HG03521 (cell line): ENCODE measurements around the gene CCDC54.

Experiments
- ATAC-seq: cut with Tn5 transposase; IDR thresholded peaks from one replicate; pipeline ENCODE4 v1.9.1; 2021; ENCODE audit warnings: mild to moderate bottlenecking, moderate library complexity; ENCODE audit not compliant: unreplicated experiment

The CCDC54 gene

GRCh38 chr3:107392549-107393165, 15.4 kb downstream of the CCDC54 start:
- ATAC-seq: no peak

- no peak for ATAC-seq
These were observed 17.3 kb downstream of the CCDC54 start for GRCh38 chr3:107394502-107394901.

- no peak for ATAC-seq
These were observed 17.8 kb downstream of the CCDC54 start for GRCh38 chr3:107395066-107395465.

GRCh38 chr3:107401301-107401700, 24.1 kb downstream of the CCDC54 start:
- ATAC-seq: no peak

DNA sequence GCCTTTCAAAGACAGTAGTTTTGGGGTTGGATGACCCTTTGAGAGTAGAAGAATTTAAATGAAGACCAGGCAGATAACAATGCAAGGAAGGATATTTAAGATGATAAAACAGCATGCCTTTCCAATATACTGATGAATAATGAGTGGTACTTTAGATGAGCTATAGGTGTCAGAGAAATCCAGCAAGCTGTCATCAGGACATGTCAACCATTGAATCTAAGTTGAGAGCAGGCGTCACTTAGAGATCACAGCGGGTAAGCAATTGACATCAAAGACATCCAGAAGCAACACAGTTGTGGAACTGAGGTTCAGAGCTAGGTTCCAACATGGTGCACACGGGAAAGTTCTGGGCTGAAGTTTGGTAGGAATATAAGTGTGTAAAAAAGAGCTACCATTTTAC, 25.0 kb downstream of the CCDC54 start:
- no peak for ATAC-seq

DNA sequence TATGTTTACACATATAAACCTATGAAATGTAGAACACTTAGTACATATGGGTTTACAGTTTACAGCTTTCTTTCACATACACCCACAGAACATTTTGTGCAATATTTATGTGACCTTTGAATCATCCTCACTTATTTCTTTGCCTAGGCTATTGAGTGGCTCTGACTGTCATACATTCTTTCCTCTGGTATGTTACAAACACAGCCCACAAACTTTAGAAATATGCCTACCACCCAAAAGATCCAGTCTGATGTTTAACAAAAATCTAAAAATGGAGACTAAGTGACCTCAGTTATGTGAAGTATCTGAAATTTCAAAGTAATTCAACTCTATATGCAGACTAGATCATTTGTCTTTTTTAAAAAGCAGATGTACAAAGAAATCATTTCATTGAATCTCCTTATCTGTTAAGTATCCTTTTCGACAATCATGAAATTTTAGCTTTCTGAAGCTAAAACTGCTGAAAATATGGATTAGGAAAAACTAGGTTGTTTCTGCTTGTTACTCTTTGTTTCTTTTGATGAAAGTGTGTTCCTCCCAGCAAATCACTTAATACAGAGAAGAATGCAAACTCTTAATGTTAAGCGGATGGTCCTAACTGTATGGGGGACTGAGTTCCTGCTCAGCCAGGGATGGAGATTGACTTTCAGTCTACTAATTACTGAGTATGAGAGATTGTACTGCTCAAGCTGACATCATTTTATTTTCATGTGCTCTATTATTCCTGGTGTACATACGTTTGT, 27.7 kb downstream of the CCDC54 start:
- no peak for ATAC-seq

GRCh38 chr3:107407355-107407754, 30.1 kb downstream of the CCDC54 start:
- ATAC-seq: no peak

- ATAC-seq: no peak
These were observed 31.3 kb downstream of the CCDC54 start for GRCh38 chr3:107408513-107408912.

GRCh38 chr3:107409365-107409764, 32.1 kb downstream of the CCDC54 start:
- ATAC-seq: no peak

- no peak for ATAC-seq
These were observed 33.4 kb downstream of the CCDC54 start for GRCh38 chr3:107410606-107411005.

GRCh38 chr3:107411056-107411455, 33.8 kb downstream of the CCDC54 start:
- ATAC-seq: no peak

GRCh38 chr3:107411779-107412178, 34.5 kb downstream of the CCDC54 start:
- no peak for ATAC-seq

DNA sequence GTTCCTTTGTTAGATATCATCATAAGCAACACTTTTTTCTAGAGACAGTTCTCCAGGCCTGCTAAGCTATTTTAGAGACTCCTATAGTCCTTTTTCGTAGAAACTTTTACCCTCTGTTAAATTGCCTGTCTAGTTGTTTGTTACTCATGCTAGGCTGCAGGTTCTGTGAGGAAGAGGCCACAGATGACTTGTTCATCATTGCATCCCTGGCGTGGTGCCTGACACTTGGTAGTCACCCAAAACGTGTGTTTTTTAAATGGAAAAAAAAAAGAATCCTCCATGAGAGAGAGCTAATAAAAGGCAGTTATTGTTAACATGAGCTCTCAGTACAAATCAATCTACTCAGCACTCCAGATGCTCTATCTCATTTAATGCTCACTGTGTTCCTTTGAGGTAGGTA, 35.1 kb downstream of the CCDC54 start:
- no peak for ATAC-seq

DNA sequence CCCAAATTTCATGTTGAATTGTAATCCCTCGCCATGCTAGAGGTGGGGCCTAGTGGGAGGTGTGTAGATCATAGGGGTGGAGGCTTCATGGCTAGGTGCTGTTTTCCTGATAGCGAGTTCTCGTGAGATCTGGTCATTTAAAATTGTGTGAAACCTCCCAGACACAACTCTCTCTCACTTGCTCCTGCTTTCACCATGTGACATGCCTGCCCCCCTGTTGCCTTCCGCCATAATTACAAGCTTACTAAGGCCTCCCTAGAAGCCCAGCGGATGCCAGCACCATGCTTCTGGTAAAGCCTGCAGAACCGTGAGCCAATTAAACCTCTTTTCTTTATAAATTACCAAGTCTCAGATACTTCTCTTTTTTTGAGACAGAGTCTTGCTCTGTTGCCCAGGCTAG, 36.0 kb downstream of the CCDC54 start:
- ATAC-seq: no peak

DNA sequence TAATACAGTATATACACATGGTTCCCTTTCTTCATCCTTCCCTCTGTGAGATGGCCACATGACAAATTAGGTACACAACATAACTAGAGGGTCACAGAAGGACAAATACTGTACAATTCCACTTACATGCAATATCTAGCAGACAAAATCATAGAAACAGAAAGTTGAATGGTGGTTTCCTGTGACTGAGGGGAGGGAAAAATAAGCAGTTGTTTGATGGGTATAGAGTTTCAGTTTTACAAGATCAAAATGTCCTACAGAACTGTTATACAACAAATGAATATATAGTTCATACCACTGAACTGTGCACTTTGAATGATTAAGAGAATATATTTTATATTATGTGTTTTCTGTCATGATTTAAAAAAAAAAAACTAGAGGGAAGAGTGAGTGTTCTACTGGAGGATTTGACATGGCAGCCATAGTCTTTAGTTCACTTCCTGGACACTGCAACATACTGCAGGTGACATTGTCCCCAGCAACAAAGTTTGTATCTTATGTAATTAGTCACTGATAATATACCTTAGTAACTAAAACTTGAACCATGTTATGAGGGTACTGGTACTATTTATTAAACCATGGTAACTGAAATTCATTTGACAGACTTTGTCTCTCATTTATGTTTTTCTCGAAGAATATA, 37.2 kb downstream of the CCDC54 start:
- peak; percentile 75 for ATAC-seq

GRCh38 chr3:107416138-107416537, 38.9 kb downstream of the CCDC54 start:
- no peak for ATAC-seq

DNA sequence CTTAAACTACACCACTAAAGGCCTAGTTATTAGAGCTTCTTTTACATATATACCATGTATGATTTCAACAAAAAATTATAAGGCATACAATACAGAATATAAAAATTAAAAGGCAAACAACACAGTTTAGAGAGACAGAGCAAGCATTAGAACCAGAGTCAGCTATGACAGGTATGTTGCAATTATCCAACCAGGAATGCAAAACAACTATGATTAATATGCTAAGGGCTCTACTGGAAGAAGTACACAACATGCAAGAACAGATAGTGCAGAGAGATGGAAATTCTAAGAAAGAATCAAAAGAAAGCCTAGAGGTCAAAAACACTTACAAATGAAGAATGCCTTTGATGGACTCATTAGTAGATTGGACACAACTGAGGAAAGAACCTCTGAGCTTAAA, 39.6 kb downstream of the CCDC54 start:
- ATAC-seq: no peak

DNA sequence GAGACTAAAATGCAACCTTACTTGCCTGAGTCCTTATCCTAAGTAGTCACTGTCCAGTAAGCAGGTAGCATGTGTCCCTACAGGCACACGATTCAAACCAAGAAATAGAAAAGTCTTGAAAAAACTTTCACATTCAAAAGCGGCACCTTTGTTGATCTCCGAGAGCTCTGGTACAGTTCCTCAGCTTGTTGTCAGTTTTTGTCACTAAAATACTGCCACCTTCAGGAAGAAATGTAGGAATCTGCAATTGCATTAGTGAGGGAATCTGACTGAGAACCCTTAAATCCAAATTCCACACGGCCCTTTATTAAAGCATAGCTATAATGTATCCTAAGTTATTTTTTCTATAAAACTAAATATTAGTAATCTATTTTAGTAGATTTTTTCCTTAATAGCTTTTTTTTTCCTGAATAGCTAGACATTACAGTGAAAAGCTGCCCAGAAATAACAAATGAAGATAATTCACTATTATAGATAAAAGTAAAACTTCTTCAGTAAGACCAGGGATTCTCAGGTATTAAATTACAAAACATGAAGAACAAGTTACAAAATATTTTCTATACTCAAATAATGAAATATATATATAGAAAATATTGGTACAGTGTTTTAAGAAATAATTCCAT, 44.0 kb downstream of the CCDC54 start:
- ATAC-seq: peak; percentile 79

GRCh38 chr3:107421881-107422280, 44.6 kb downstream of the CCDC54 start:
- no peak for ATAC-seq

- ATAC-seq: no peak
These were observed 47.8 kb downstream of the CCDC54 start for GRCh38 chr3:107425033-107425432.

GRCh38 chr3:107426223-107426622, 49.0 kb downstream of the CCDC54 start:
- ATAC-seq: no peak
